Uterus (tissue), 2 donors: ENCODE data around the gene NRDE2.

Experiments
- POLR2A ChIP-seq, 2 donors: fragments of 450-650 bp; IDR thresholded peaks; one replicate each; pipeline ENCODE4 v1.6.1; 2016; ENCODE audit warnings: antibody characterized with exemption in 2 of 2, mild to moderate bottlenecking in 1 of 2, moderate library complexity in 1 of 2
- TF ChIP-seq, protein P1 (sequence below), 4 experiments: fragments of 200-600 bp in 2 of 4; fragments of 450-650 bp in 2 of 4; sonication (generic) in 2 of 4; IDR thresholded peaks; one replicate each; pipeline ENCODE4 v1.5.1; 2016 to 2019; ENCODE audit warnings: antibody characterized with exemption in 4 of 4, mild to moderate bottlenecking in 2 of 4, moderate library complexity in 1 of 4

DNA sequence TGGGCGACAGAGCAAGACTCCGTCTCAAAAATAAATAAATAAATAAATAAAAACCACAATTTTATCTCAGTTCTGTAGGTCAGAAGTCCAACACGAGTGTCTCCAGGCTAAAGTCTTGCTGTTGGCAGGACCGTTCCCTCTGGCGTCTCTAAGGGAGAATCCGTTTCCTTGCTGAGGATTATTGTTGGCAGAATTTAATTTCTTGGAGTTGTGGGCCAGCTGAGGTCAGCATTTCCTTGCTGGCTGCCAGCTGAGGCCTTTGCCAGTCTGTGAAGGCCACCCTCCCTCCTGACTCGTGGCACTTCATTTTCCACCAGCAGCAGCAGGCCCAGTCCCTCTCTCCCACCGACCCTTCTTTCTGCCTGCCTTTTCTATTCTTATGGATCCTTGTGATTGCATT is 58.2 kb downstream of the NRDE2 start:
- TF ChIP-seq, protein P1, sequence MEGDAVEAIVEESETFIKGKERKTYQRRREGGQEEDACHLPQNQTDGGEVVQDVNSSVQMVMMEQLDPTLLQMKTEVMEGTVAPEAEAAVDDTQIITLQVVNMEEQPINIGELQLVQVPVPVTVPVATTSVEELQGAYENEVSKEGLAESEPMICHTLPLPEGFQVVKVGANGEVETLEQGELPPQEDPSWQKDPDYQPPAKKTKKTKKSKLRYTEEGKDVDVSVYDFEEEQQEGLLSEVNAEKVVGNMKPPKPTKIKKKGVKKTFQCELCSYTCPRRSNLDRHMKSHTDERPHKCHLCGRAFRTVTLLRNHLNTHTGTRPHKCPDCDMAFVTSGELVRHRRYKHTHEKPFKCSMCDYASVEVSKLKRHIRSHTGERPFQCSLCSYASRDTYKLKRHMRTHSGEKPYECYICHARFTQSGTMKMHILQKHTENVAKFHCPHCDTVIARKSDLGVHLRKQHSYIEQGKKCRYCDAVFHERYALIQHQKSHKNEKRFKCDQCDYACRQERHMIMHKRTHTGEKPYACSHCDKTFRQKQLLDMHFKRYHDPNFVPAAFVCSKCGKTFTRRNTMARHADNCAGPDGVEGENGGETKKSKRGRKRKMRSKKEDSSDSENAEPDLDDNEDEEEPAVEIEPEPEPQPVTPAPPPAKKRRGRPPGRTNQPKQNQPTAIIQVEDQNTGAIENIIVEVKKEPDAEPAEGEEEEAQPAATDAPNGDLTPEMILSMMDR (IDR thresholded peaks at IDR 0.05): no peak
- no peak for TF ChIP-seq POLR2A (IDR thresholded peaks at IDR 0.05)
